Smooth muscle cell (in vitro differentiated cells): ENCODE measurements around the gene SLC25A10. TPM values are rescaled to one million over a fixed set of nuclear protein-coding genes. Genes with fewer than 3 reads are reported as not detected.

Source experiments
- DNase-seq: peaks from one replicate; lab custom pipeline; 2025; ENCODE audit not compliant: unreplicated experiment; lab: John Stamatoyannopoulos, UW
- H2AFZ ChIP-seq: fragments of 200-600 bp; sonication (generic); 2 replicates; pipeline ENCODE4 v1.6.0; 2016; ENCODE audit warnings: antibody characterized with exemption, low read depth, mild to moderate bottlenecking
- H3F3A ChIP-seq: fragments of 200-600 bp; sonication (generic); 2 replicates; pipeline ENCODE4 v1.6.0; 2017; ENCODE audit warnings: antibody characterized with exemption, low read depth
- H3K27ac ChIP-seq: fragments of 200-600 bp; sonication (generic); 2 replicates; pipeline ENCODE4 v1.5.1; 2016; ENCODE audit warnings: low read depth, mild to moderate bottlenecking
- H3K27me3 ChIP-seq: fragments of 200-600 bp; sonication (generic); 2 replicates; pipeline ENCODE4 v1.6.1; 2016; ENCODE audit warnings: low read depth, mild to moderate bottlenecking
- H3K36me3 ChIP-seq: fragments of 200-600 bp; sonication (generic); 2 replicates; pipeline ENCODE4 v1.5.1; 2016; ENCODE audit warnings: low read depth
- H3K4me1 ChIP-seq: fragments of 200-600 bp; sonication (generic); 2 replicates; pipeline ENCODE4 v1.5.1; 2016; ENCODE audit warnings: low read depth
- H3K4me2 ChIP-seq: fragments of 200-600 bp; sonication (generic); 2 replicates; pipeline ENCODE4 v1.6.0; 2016; ENCODE audit warnings: mild to moderate bottlenecking
- H3K4me3 ChIP-seq: fragments of 200-600 bp; sonication (generic); 2 replicates; pipeline ENCODE4 v1.5.1; 2016; ENCODE audit warnings: mild to moderate bottlenecking
- H3K79me2 ChIP-seq: fragments of 200-600 bp; sonication (generic); 2 replicates; pipeline ENCODE4 v1.6.0; 2016; ENCODE audit warnings: low read depth, mild to moderate bottlenecking
- H3K9ac ChIP-seq: fragments of 200-600 bp; sonication (generic); 2 replicates; pipeline ENCODE4 v1.6.0; 2016; ENCODE audit warnings: low read depth
- H3K9me3 ChIP-seq: fragments of 200-600 bp; sonication (generic); replicated peaks from 2 replicates; pipeline ENCODE4 v1.5.1; 2016; ENCODE audit warnings: low read depth
- H4K20me1 ChIP-seq: fragments of 200-600 bp; sonication (generic); 2 replicates; pipeline ENCODE4 v1.6.0; 2016; ENCODE audit warnings: low read depth
- WGBS: methylation state at CpG from one replicate; pipeline ENCODE4 v1.1.7; 2016; ENCODE audit warnings: low lambda C conversion rate; 5-methylcytosine and 5-hydroxymethylcytosine counted together
- polyA plus RNA-seq: library from polyadenylated mRNA; unstranded; fragments of >200 nt; fragmentation: Nextera tagmentation; extraction: Ambion mirVana; gene quantifications from 2 replicates; pipeline ENCODE4 v1.2.1, GENCODE V29; 2016
- total RNA-seq: library from RNA; depleted of rRNA; stranded (reverse); fragments of >200 nt; gene quantifications from 2 replicates; pipeline ENCODE4 v1.2.3, GENCODE V29; 2014
- TF ChIP-seq, protein P1 (sequence below): fragments of 200-600 bp; sonication (generic); IDR thresholded peaks from 2 replicates; pipeline ENCODE4 v1.5.1; 2017; ENCODE audit warnings: borderline replicate concordance, mild to moderate bottlenecking, antibody characterized with exemption; ENCODE audit not compliant: insufficient read depth, poor library complexity, severe bottlenecking

The SLC25A10 gene
- total and polyA plus RNA-seq, 2 experiments from 2014 or later = 8.4 to 13.0 TPM

DNA sequence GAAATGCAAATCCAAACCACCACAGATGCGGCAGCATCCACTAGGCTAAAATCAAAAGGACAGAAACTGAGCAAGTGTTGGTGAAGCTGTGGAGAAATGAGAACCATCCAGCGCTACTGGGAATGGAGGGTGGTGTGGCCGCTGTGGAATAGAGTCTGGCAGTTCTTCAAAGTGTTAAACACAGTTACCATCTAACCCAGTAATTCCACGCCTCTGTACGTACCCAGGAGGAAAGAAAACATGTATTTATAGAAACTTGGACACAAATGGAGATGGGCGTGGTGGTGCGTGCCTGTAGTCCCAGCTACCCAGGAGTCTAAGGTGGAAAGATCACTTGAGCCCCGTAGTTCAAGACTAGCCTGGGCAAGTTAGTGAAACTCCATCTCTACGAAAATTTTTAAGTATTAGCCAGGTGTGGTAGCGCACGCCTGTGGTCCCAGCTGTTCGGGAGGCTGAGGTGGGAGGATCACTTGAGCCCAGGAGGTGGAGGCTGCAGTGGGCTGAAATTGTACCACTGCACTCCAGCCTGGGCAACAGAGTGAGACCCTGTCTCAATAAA, 11.6 kb downstream of the SLC25A10 start:
- no peaks in the 10 kb centered on the region for H3F3A ChIP-seq
- TF ChIP-seq, protein P1, sequence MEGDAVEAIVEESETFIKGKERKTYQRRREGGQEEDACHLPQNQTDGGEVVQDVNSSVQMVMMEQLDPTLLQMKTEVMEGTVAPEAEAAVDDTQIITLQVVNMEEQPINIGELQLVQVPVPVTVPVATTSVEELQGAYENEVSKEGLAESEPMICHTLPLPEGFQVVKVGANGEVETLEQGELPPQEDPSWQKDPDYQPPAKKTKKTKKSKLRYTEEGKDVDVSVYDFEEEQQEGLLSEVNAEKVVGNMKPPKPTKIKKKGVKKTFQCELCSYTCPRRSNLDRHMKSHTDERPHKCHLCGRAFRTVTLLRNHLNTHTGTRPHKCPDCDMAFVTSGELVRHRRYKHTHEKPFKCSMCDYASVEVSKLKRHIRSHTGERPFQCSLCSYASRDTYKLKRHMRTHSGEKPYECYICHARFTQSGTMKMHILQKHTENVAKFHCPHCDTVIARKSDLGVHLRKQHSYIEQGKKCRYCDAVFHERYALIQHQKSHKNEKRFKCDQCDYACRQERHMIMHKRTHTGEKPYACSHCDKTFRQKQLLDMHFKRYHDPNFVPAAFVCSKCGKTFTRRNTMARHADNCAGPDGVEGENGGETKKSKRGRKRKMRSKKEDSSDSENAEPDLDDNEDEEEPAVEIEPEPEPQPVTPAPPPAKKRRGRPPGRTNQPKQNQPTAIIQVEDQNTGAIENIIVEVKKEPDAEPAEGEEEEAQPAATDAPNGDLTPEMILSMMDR = no peak
- H2AFZ ChIP-seq = no peak overlapping the region

DNA sequence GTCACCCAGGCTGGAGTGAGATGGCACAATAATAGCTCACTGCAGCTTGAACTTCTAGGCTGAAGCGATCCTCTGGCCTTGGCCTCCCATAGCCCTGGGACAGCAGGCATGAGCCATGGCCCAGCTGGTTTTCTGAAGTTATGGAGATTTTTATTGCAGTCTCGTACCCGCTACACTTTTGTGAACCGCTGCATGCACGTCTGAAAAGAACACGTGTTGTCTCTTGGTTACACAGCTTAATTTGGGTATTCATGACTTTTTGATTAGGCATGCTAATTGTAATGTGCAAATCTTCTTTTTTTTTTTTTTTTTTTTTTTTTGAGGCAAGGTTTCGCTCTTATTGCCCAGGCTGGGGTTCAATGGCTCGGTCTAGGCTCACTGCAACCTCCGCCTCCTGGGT, 13.4 kb downstream of the SLC25A10 start:
- H3K4me3 ChIP-seq = no peak overlapping the region
- no peaks in the 10 kb centered on the region for H3K4me1 ChIP-seq
- no peaks in the 10 kb centered on the region for H3F3A ChIP-seq
- no peaks in the 10 kb centered on the region for H3K27me3 ChIP-seq
- H2AFZ ChIP-seq = no peak overlapping the region
- DNase-seq = no peak
- no peak overlapping the region for H3K4me2 ChIP-seq
- no peak overlapping the region for H3K9ac ChIP-seq
- H3K36me3 ChIP-seq = no peaks in the 10 kb centered on the region
- H4K20me1 ChIP-seq = no peaks in the 10 kb centered on the region
- no peaks in the 10 kb centered on the region for H3K9me3 ChIP-seq
- WGBS = 93% methylated on average over 9 of the region's 9 CpGs
- H3K27ac ChIP-seq = no peak overlapping the region
- no peaks in the 10 kb centered on the region for H3K79me2 ChIP-seq
- TF ChIP-seq, protein P1 = no peak

More for the DNA sequence above, 11.6 kb downstream of the SLC25A10 start:
- 76% methylated on average over 12 of the region's 12 CpGs for WGBS
- Histone ChIP-seq H3K9me3 (no peaks in the 10 kb centered on the region), H3K4me3 (no peak overlapping the region), H3K27me3 (no peaks in the 10 kb centered on the region), H3K9ac (no peak overlapping the region), H3K4me1 (no peaks in the 10 kb centered on the region), H3K27ac (no peak overlapping the region), H3K4me2 (no peak overlapping the region), H3K36me3 (no peaks in the 10 kb centered on the region), H3K79me2 (no peaks in the 10 kb centered on the region), H4K20me1 (no peaks in the 10 kb centered on the region)
- DNase-seq = no peak

DNA sequence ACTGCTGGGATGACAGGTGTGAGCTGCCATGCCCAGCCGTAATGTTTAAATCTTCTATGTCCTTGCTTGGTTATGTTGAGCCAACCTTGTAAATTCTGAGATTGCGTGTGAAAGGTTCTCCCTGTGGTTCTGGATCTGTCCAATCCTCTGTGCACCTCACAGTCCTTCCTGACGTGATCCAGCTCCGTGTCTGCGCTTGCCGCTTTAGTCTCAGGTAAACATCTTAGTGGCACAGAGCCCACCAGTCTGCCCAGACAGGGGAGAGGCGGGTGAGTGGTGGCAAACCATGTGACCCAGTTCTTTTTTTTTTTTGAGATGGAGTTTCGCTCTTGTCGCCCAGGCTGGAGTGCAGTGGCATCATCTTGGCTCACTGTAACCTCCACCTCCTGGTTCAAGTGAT, 13.9 kb downstream of the SLC25A10 start:
- Histone ChIP-seq H3K79me2 (no peaks in the 10 kb centered on the region), H4K20me1 (no peaks in the 10 kb centered on the region), H3K27ac (no peak overlapping the region), H3K4me1 (no peaks in the 10 kb centered on the region), H3K9ac (no peak overlapping the region), H3K4me3 (no peak overlapping the region), H3K36me3 (no peaks in the 10 kb centered on the region), H3K27me3 (no peaks in the 10 kb centered on the region), H3F3A (peaks cover 3% of the 10 kb centered on the region), H2AFZ (no peak overlapping the region), H3K9me3 (no peaks in the 10 kb centered on the region), H3K4me2 (no peak overlapping the region)
- 87% methylated on average over 9 of the region's 9 CpGs for WGBS
- TF ChIP-seq, protein P1 = no peak
- DNase-seq = no peak

DNA sequence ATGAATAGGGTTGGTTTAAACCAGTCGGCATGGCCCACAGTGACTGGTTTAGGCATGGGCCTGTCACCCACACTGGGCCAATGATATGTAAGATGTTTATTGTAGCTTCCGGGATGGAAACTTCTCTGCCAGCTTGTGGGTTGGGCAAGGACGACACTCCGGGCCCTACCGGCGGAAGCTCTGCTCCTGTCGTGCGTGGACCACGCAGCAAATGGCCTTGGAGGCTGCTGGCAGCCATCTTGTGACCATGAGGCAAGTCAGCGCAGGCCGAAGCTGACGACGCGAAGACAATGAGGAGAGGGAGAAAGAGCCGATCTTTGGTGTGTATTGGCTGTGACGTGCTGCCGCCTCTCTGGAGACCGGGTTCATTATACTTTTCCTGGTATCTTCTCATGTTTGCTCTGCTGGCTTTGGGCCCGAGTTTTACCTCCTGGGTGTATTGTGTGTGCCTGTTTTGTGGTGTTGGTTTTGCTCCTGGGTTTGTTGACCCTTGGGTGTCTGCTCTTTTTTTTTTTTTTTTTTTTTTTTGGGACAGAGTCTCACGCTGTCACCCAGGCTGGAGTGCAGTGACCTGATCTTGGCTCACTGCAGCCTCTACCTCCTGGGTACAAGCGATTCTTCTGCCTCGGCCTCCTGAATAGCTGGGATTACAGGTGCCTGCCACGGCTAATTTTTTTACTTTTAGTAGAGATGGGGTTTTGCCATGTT, 15.4 kb downstream of the SLC25A10 start:
- Histone ChIP-seq H3K9me3 (no peaks in the 10 kb centered on the region), H3K4me3 (no peak overlapping the region), H3K27me3 (no peaks in the 10 kb centered on the region), H4K20me1 (no peaks in the 10 kb centered on the region), H3K9ac (no peak overlapping the region), H3K36me3 (no peaks in the 10 kb centered on the region), H3K4me2 (no peak overlapping the region), H3K79me2 (no peaks in the 10 kb centered on the region), H3F3A (peaks cover 5% of the 10 kb centered on the region), H2AFZ (no peak overlapping the region), H3K27ac (no peak overlapping the region), H3K4me1 (no peaks in the 10 kb centered on the region)
- DNase-seq = no peak
- WGBS = 97% methylated on average over 23 of the region's 23 CpGs
- TF ChIP-seq, protein P1 = no peak
